Peyer's patch (tissue), 4 donors: ENCODE results near the gene SSH2.

ENCODE experiments used
- CTCF ChIP-seq, 6 experiments: fragments of 450-650 bp in 4 of 6; fragments of 200-600 bp in 2 of 6; sonication (generic) in 1 of 6; IDR thresholded peaks; one replicate each; pipeline ENCODE4 v1.5.1; 2017 to 2019; ENCODE audit warnings: antibody characterized with exemption in 6 of 6, mild to moderate bottlenecking in 3 of 6, moderate library complexity in 1 of 6
- POLR2A ChIP-seq, 2 donors: fragments of 450-650 bp; IDR thresholded peaks; one replicate each; pipeline ENCODE4 v1.5.1; 2017; ENCODE audit warnings: antibody characterized with exemption in 2 of 2, mild to moderate bottlenecking in 2 of 2, moderate library complexity in 2 of 2

GRCh38 chr17:29617481-29618271, 312.4 kb downstream of the SSH2 start:
- peak; percentile 52 to 89 (median 79) for TF ChIP-seq CTCF (IDR thresholded peaks at IDR 0.05)
- no peak for TF ChIP-seq POLR2A (IDR thresholded peaks at IDR 0.05)
